Ovary (tissue), 9 donors: ENCODE data around the gene PTPRCAP. TPM values are rescaled to one million over a fixed set of nuclear protein-coding genes. Genes with fewer than 3 reads are reported as not detected.
"Not testable (repeated sequence)": the region's sequence is repeated elsewhere in the genome, so short reads cannot be mapped to it uniquely, and the experiment has no call there.

Source experiments
- DNase-seq, 5 donors: peaks; one replicate each; pipeline ENCODE4 v3.0.0-alpha.2; 2019 to 2020
- H3K27ac ChIP-seq, 2 donors: fragments of 200-600 bp; one replicate each; pipeline versions ENCODE4 v1.5.1 to v1.8.0; 2019 to 2022
- H3K27me3 ChIP-seq: fragments of 200-600 bp; one replicate; pipeline ENCODE4 v1.8.0; 2022
- H3K36me3 ChIP-seq: fragments of 200-600 bp; sonication (generic); one replicate; pipeline ENCODE4 v1.5.1; 2019
- H3K4me1 ChIP-seq: one replicate; pipeline ENCODE4 v1.8.1; 2013; ENCODE audit warnings: mild to moderate bottlenecking, moderate library complexity; ENCODE audit not compliant: insufficient read depth
- H3K4me3 ChIP-seq: fragments of 200-600 bp; sonication (generic); one replicate; pipeline ENCODE4 v1.5.1; 2017
- H3K9me3 ChIP-seq, 2 donors: fragments of 200-600 bp in 1 of 2; sonication (generic) in 1 of 2; one replicate each; pipeline versions ENCODE4 v1.5.1 to v1.8.1; 2013 to 2019; ENCODE audit warnings: mild to moderate bottlenecking in 1 of 2, moderate library complexity in 1 of 2
- CTCF ChIP-seq, 3 donors: fragments of 450-650 bp in 2 of 3; fragments of 200-600 bp in 1 of 3; IDR thresholded peaks; one replicate each; pipeline versions ENCODE4 v1.5.1 to v1.8.0; 2016 to 2022; ENCODE audit warnings: antibody characterized with exemption in 3 of 3, mild to moderate bottlenecking in 1 of 3
- EP300 ChIP-seq: sonication (generic); formaldehyde crosslinking; IDR thresholded peaks from one replicate; pipeline ENCODE4 v1.6.1; 2017; ENCODE audit warnings: antibody characterized with exemption
- POLR2A ChIP-seq: fragments of 450-650 bp; IDR thresholded peaks from one replicate; pipeline ENCODE4 v1.6.1; 2017; ENCODE audit warnings: antibody characterized with exemption, mild to moderate bottlenecking, moderate library complexity
- WGBS, 3 donors: extraction: QIAGEN DNeasy Blood & Tissue Kit in 1 of 3; methylation state at CpG; one replicate each; pipeline versions ENCODE4 v1.1.5 to v1.1.7; 2013 to 2017; 5-methylcytosine and 5-hydroxymethylcytosine counted together
- intact Hi-C, 4 donors: fragments of 100-400 bp; cut with DNase I; formaldehyde crosslinking; loops; one replicate each; pipeline versions ENCODE4 v1.11.0 to v1.15.1; 2022 to 2023
- polyA plus RNA-seq, 2 donors: library from polyadenylated mRNA; stranded (reverse); fragments of 200-250 nt in 1 of 2; fragments of 350-450 nt in 1 of 2; fragmentation: Illumina TruSeq in 1 of 2; extraction: RNeasy Lipid Tissue Mini Kit (QIAGEN cat#74804) in 1 of 2; gene quantifications; one replicate each; pipeline ENCODE4 v1.2.3, GENCODE V29; 2013 to 2014
- total RNA-seq, 7 donors: library from RNA; depleted of rRNA in 2 of 7; stranded (reverse); fragments of >200 nt in 2 of 7; fragmentation: NEBNext Ultra II Directional in 3 of 7; extraction: Animal tissue kit (Norgen Biotek cat#: 25700) in 3 of 7; gene quantifications; one replicate each; pipeline versions ENCODE4 v1.1.0 to v1.2.4, GENCODE V29; 2016 to 2023
- donor health status: DM: no; HTN: no; CAD: no; lungs with moderate emphysema.
- donor health status: DM: no; HTN: no; CAD: no.
- donor health status: Bipolar disorder and iron deficiency.
- donor health status: DM: yes; HTN: yes; CAD: no.
- donor health status: DM: no; HTN: no; CAD: no.
- donor health status: DM: yes; HTN: yes; CAD: no.

Gene PTPRCAP
- total and polyA plus RNA-seq, 9 donors = 2.4 to 10.7 (median 4.2) TPM; not detected in 1

GRCh38 chr11:67483831-67484665 is 46.6 kb upstream of the PTPRCAP start:
- intact Hi-C loops = no loop called here
- H3K36me3 ChIP-seq = no peaks in the 10 kb centered on the region
- H3K4me3 ChIP-seq = no peak overlapping the region
- TF ChIP-seq EP300 = no peak
- no peak for TF ChIP-seq POLR2A
- no peak for TF ChIP-seq CTCF (IDR thresholded peaks at IDR 0.05)
- peaks cover 9% of the 10 kb centered on the region for H3K4me1 ChIP-seq
- H3K27me3 ChIP-seq = no peaks in the 10 kb centered on the region
- no peak overlapping the region for H3K27ac ChIP-seq
- H3K9me3 ChIP-seq = no peaks in the 10 kb centered on the region
- DNase-seq = peak in 3 of 5 donors; percentile 28 to 44 (median 40)
- WGBS, 3 donors = 81 to 90% (median 84%) methylated on average over 16 of the region's 16 CpGs

DNA sequence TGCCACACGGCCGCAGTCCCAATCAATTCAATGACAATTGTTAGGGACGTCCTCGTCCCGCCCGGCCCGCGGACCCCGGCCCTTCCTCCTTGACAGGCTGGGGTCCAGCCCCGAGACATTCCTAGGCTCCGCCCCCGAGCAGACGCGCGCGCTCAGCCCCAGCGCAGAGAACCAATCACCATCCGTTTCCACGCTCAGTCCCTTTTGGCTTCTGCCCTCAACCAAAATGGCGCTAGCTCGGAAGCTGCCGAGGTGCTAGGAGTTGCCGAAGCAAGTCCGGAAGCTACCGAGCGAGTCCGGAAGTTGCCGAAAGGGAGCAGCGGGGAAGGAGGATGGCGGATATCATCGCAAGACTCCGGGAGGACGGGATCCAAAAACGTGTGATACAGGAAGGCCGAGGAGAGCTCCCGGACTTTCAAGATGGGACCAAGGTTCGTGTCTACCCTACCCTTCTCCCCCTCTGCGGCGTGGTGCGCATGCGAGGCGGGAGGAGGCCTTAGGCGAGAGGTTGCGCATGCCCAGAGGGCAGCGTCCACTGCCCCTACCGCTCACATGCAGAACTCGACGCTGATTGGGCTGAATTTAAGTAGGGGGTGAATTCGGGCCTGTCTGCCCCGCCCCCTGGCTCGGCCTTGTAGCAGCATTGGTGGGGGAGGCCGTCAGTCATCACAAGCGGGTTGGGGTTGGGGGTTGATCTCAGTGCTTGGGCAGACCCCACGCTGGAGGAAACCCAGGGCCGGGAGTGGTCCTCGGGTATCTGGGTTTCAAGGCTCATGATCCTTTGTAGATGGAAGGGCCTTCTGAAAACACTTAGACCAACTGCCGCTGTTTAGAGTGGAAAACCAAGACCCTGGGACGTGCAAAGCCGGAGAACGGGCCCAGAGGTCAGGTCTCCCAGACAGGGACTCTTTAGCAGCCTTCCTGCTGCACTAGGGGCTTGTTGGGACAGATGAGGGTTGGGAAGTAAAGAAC is 45.6 kb upstream of the PTPRCAP start, which contains the start of gene AIP:
Gene AIP, plus strand, starts transcription at position 200 of the 972 bp plus-strand sequence. Its CDS starts 133 bp downstream, at position 333.
- 7 to 8% (median 8%) methylated on average over 60 of the region's 60 CpGs for WGBS, 3 donors
- Histone ChIP-seq H3K36me3 (no peaks in the 10 kb centered on the region), H3K27ac (peak within 1 kb of the TSS; percentile 65 to 82), H3K4me3 (peak within 1 kb of the TSS; percentile 42), H3K9me3 (no peaks in the 10 kb centered on the region), H3K4me1 (peaks cover 9% of the 10 kb centered on the region), H3K27me3 (no peaks in the 10 kb centered on the region)
- peak; percentile 96 to 98 (median 97) for DNase-seq
- TF ChIP-seq EP300 (no peak), POLR2A (peak; percentile 60), CTCF (IDR thresholded peaks at IDR 0.05) (peak; percentile 10 to 72 (median 47))
- intact Hi-C loops = no loop called here

DNA sequence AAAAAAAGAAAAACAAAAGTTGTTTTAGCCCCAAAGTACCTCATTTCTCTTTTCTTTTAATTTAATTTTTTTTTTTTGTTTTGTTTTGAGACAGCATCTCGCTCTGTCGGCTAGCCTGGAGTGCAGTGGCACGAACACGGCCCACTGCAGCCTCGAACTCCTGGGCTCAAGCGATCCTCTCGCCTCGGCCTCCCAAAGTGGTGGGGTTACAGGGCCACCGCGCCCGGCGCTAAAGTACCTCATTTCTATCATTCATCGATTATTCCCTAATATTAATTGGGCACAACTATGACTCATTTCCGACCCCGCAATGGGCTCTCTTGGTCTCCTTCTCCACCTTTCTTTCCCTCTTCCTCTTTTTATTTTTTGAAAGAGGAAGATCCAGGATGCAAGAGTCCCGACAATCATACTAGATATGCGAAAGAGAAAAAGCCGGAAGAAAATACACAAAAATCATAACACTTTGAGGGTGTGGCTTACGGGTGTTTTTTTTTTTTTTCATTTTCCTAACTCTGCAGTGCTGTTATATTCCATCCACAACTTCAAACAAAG is 44.9 kb upstream of the PTPRCAP start:
- no peaks in the 10 kb centered on the region for H3K36me3 ChIP-seq
- H3K4me3 ChIP-seq = peak overlapping the region; percentile 42
- no peaks in the 10 kb centered on the region for H3K27me3 ChIP-seq
- peak in 2 of 5 donors; percentile 21 to 50 for DNase-seq
- TF ChIP-seq EP300 (no peak), POLR2A (no peak), CTCF (IDR thresholded peaks at IDR 0.05) (no peak)
- H3K27ac ChIP-seq = peak overlapping the region in 1 of 2 donors; percentile 82
- H3K9me3 ChIP-seq = no peaks in the 10 kb centered on the region
- 26 to 40% (median 37%) methylated on average over 19 of the region's 19 CpGs for WGBS, 3 donors
- H3K4me1 ChIP-seq = peaks cover 9% of the 10 kb centered on the region
- intact Hi-C loops = no loop called here

DNA sequence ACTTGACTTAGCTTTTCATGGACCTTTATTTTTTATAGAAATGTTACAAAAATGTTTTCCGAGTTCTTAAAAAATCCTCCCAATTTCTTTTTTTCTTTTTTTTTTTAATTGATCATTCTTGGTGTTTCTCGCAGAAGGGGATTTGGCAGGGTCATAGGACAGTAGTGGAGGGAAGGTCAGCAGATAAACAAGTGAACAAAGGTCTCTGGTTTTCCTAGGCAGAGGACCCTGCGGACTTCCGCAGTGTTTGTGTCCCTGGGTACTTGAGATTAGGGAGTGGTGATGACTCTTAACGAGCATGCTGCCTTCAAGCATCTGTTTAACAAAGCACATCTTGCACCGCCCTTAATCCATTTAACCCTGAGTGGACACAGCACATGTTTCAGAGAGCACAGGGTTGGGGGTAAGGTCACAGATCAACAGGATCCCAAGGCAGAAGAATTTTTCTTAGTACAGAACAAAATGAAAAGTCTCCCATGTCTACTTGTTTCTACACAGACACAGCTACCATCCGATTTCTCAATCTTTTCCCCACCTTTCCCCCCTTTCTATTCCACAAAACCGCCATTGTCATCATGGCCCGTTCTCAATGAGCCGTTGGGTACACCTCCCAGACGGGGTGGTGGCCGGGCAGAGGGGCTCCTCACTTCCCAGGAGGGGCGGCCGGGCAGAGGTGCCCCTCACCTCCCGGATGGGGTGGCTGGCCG is 40.0 kb upstream of the PTPRCAP start:
- WGBS, 3 donors = 73 to 81% (median 77%) methylated on average over 14 to 16 of the region's 16 CpGs
- H3K4me3 ChIP-seq, H3K4me1 ChIP-seq, intact Hi-C loops, H3K36me3 ChIP-seq, H3K27ac ChIP-seq, H3K9me3 ChIP-seq, DNase-seq, H3K27me3 ChIP-seq: not testable (repeated sequence)

GRCh38 chr11:67476692-67477091 is 39.2 kb upstream of the PTPRCAP start:
- intact Hi-C loops, H3K4me3 ChIP-seq, H3K9me3 ChIP-seq, H3K27me3 ChIP-seq, DNase-seq, H3K4me1 ChIP-seq, H3K36me3 ChIP-seq, H3K27ac ChIP-seq: not testable (repeated sequence)
- WGBS, 3 donors = 68 to 79% (median 74%) methylated on average over 10 of the region's 10 CpGs
